Activated CD8-positive, alpha-beta T cell treated with anti-CD3 and anti-CD28 coated beads for 36 hours (primary cell): ENCODE results near the gene PRODH2. TPM values are rescaled to one million over a fixed set of nuclear protein-coding genes. Genes with fewer than 3 reads are reported as not detected.

Experiments
- ATAC-seq: fragments of 200-7000 bp; cut with Tn5 transposase; one replicate; pipeline ENCODE4 v1.10.0; 2021; ENCODE audit warnings: mild to moderate bottlenecking, moderate library complexity
- CTCF ChIA-PET: fragments of 350-600 bp; sonication (Branson Sonifier 250); formaldehyde crosslinking; loops from one replicate; lab custom pipeline; 2021; ENCODE audit warnings: antibody characterized with exemption; lab: Charles Lee
- POLR2A ChIA-PET: fragments of 350-600 bp; sonication (Branson Sonifier 250); formaldehyde crosslinking; loops from one replicate; lab custom pipeline; 2021; ENCODE audit warnings: antibody characterized with exemption; lab: Charles Lee
- DNase-seq: peaks from one replicate; pipeline ENCODE4 v3.0.0-alpha.2; 2020
- H3K27ac Mint-ChIP-seq: one replicate; pipeline ENCODE4 v1.8.0; 2021; ENCODE audit warnings: mild to moderate bottlenecking, mixed read lengths
- H3K27me3 Mint-ChIP-seq: one replicate; pipeline ENCODE4 v1.8.0; 2021; ENCODE audit warnings: mixed read lengths
- H3K36me3 Mint-ChIP-seq: one replicate; pipeline ENCODE4 v1.8.0; 2021; ENCODE audit warnings: low read depth, mixed read lengths
- H3K4me1 Mint-ChIP-seq: one replicate; pipeline ENCODE4 v1.8.0; 2021; ENCODE audit warnings: low read depth, mixed read lengths
- H3K4me3 Mint-ChIP-seq: one replicate; pipeline ENCODE4 v1.8.0; 2021; ENCODE audit warnings: mild to moderate bottlenecking, moderate library complexity, mixed read lengths
- H3K9me3 Mint-ChIP-seq: one replicate; pipeline ENCODE4 v1.8.0; 2021; ENCODE audit warnings: mixed read lengths
- CTCF ChIP-seq: fragments of 200-600 bp; IDR thresholded peaks from one replicate; pipeline ENCODE4 v1.8.0; 2022; ENCODE audit warnings: antibody characterized with exemption, mild to moderate bottlenecking
- intact Hi-C: fragments of 100-400 bp; cut with micrococcal nuclease; formaldehyde crosslinking; loops from one replicate; pipeline ENCODE4 v1.10.0; 2022
- total RNA-seq, 2 experiments: library from RNA; stranded (reverse); gene quantifications; one replicate each; pipeline ENCODE4 v1.2.3, GENCODE V29; 2021

PRODH2 gene
- total RNA-seq, 2 experiments from 2014 or later: not detected

DNA sequence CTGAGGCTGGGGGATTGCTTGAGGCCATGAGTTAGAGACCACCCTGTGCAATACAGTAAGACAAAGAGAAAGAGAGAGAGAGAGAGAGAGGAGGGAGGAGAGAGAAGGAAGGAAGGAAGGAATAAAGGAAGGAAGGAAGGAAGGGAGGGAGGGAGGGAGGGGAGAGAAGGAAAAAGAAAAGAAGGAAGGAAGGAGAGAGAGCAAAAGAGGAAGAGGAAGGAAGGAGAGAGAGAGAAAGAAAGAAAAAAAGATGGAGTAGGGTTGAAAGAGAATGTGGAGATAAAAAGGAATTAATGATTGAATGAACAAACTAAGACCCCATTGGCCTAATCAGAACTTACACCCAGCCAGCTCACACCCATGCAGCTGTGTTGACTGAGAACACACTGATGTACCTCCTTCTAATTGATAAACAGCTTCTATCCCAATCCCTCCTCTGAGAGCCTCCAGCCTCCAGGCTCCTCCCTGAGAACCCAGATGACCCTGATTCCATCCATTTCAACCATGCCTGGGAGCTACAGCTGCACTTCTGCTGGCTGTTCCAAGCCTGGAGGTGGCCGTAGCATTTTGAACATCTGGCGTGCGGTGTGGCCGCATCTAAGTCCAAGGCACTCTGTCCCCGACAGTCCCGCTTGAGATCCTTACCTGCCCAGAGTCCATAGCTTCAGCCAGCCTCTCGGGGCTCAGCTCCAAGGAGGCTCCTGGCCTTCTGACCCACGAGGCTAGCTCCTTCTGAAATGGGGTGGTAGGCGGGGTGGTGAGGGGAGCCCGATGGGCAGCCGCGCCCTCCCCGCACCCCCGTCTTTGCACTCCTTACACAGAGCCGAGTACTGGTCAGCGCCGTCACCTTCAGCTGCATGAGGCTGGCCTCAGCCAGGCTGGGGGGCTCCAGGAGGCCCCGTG lies 1.1 kb downstream of the PRODH2 start:
- no peaks in the 10 kb centered on the region for H3K4me1 Mint-ChIP-seq
- POLR2A ChIA-PET: interaction anchor here (0.5 kb wide), 1 partner anchor 261 kb away, joined by 3 read pairs; no protein-coding TSS in a partner anchor
- intact Hi-C loops: no loop called here
- no peak overlapping the region for H3K4me3 Mint-ChIP-seq
- H3K9me3 Mint-ChIP-seq: peaks cover 2% of the 10 kb centered on the region
- H3K27ac Mint-ChIP-seq: no peak overlapping the region
- no peaks in the 10 kb centered on the region for H3K36me3 Mint-ChIP-seq
- TF ChIP-seq CTCF: no peak
- CTCF ChIA-PET: no interaction called here
- ATAC-seq: no peak
- no peak for DNase-seq
- peaks cover 4% of the 10 kb centered on the region for H3K27me3 Mint-ChIP-seq

DNA sequence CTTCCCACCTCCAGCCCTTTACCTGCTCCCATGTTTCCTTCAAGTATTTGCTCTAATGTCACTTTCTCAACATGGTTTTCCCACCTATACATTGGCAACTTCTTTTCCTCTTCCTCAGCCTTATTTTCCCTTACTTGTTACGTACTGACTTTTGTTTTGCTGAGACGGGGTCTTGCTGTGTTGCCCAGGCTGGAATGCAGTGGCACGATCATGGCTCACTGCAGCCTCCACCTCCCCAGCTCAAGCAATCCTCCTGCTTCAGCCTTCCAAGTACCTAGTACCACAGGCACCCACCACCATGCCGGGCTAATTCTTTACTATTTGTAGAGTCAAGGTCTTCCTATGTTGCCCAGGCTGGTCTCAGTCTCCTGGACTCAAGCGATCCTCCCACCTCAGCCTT lies 5.0 kb downstream of the PRODH2 start:
- TF ChIP-seq CTCF: no peak
- H3K9me3 Mint-ChIP-seq: no peaks in the 10 kb centered on the region
- no peak overlapping the region for H3K27ac Mint-ChIP-seq
- H3K36me3 Mint-ChIP-seq: no peaks in the 10 kb centered on the region
- peaks cover 2% of the 10 kb centered on the region for H3K27me3 Mint-ChIP-seq
- DNase-seq (no peak), ATAC-seq (no peak)
- ChIA-PET POLR2A (no interaction called here), CTCF (no interaction called here)
- H3K4me3 Mint-ChIP-seq: no peak overlapping the region
- H3K4me1 Mint-ChIP-seq: peaks cover 9% of the 10 kb centered on the region
- intact Hi-C loops: no loop called here

DNA sequence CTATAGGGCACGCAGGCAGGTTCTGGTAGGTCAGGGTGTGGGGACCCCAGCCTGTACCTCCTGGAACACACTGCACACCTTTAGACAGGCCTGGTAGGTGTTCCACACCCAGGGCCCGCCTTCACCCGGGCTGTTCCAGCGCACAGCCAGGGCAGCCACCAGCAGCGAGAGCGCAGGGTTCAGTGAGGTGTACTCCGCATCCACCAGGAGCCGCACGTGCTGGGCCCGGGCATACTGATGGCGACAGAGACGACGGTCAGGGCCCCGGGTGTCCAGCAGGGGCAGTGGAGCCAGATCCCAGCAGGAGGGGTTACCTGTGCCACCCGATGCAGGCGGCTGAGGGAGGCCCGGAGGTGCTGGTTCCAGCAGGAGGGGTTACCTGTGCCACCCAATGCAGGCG lies 6.0 kb downstream of the PRODH2 start:
- no peak for TF ChIP-seq CTCF
- Mint-ChIP-seq H3K4me1 (peaks cover 9% of the 10 kb centered on the region), H3K4me3 (no peak overlapping the region), H3K27ac (no peak overlapping the region), H3K9me3 (no peaks in the 10 kb centered on the region), H3K27me3 (peaks cover 2% of the 10 kb centered on the region), H3K36me3 (no peaks in the 10 kb centered on the region)
- POLR2A ChIA-PET: no interaction called here
- no peak for DNase-seq
- CTCF ChIA-PET: no interaction called here
- ATAC-seq: no peak
- intact Hi-C loops: no loop called here

GRCh38 chr19:35805526-35806102 lies 7.0 kb downstream of the PRODH2 start:
- no peak overlapping the region for H3K4me3 Mint-ChIP-seq
- POLR2A ChIA-PET: no interaction called here
- peaks cover 9% of the 10 kb centered on the region for H3K4me1 Mint-ChIP-seq
- no peaks in the 10 kb centered on the region for H3K36me3 Mint-ChIP-seq
- ATAC-seq (no peak), DNase-seq (no peak)
- peaks cover 2% of the 10 kb centered on the region for H3K27me3 Mint-ChIP-seq
- CTCF ChIA-PET: no interaction called here
- intact Hi-C loops: no loop called here
- H3K27ac Mint-ChIP-seq: no peak overlapping the region
- H3K9me3 Mint-ChIP-seq: no peaks in the 10 kb centered on the region
- no peak for TF ChIP-seq CTCF

DNA sequence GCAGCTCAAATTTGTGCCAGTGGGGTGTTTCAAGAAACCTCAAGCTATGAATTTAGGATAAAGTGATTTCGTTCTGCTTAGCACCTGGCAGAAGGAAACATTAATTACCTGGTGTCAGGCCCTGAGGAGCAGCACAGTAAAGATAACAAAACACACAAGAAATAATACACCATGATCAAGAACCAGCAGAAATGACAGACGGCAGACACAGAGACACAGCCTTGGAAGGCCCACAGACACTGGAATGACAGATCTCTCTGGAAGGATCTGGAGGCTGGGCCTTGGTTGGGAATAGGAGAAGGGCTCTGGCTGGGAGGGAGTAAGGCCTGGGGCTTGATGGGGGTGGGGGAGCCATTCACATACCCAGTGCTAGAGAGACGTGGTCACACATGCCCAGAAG lies 10.8 kb downstream of the PRODH2 start:
- Mint-ChIP-seq H3K9me3 (no peaks in the 10 kb centered on the region), H3K27ac (no peak overlapping the region), H3K36me3 (no peaks in the 10 kb centered on the region), H3K27me3 (peaks cover 17% of the 10 kb centered on the region), H3K4me3 (no peak overlapping the region), H3K4me1 (peaks cover 12% of the 10 kb centered on the region)
- ChIA-PET CTCF (interaction anchor here (1.3 kb wide), 1 partner anchor 18 kb away, joined by 4 read pairs; no protein-coding TSS in a partner anchor), POLR2A (no interaction called here)
- no peak for DNase-seq
- no peak for TF ChIP-seq CTCF
- ATAC-seq: no peak
- intact Hi-C loops: no loop called here
